HEK293T (cell line): ENCODE data around the gene SNAP25.

Source experiments
- ELF4 ChIP-seq: fragments of 450-650 bp; IDR thresholded peaks from 2 replicates; pipeline ENCODE4 v1.6.1; 2017; ENCODE audit warnings: antibody characterized with exemption
- FOXM1 ChIP-seq: fragments of 450-650 bp; IDR thresholded peaks from 2 replicates; pipeline ENCODE4 v1.6.1; 2017; ENCODE audit warnings: mild to moderate bottlenecking, borderline replicate concordance
- NFRKB ChIP-seq: fragments of 450-650 bp; IDR thresholded peaks from 2 replicates; pipeline ENCODE4 v1.6.1; 2016; ENCODE audit warnings: mild to moderate bottlenecking, moderate library complexity
- SP1 ChIP-seq: fragments of 450-650 bp; IDR thresholded peaks from 2 replicates; pipeline ENCODE4 v1.6.1; 2017
- SUZ12 ChIP-seq: fragments of 450-650 bp; IDR thresholded peaks from 2 replicates; pipeline ENCODE4 v1.6.1; 2016; ENCODE audit warnings: mild to moderate bottlenecking

- TF ChIP-seq SP1 (no peak), FOXM1 (no peak), SUZ12 (no peak), ELF4 (no peak), NFRKB (no peak)
Measured at GRCh38 chr20:10218536-10219451, at the start of gene SNAP25.
